Stimulated activated CD4-positive, alpha-beta T cell treated with anti-CD3 and anti-CD28 coated beads, TNF-alpha, amount 100 ng/mL, for 4 hours (primary cell): Measurements from ENCODE around the gene CFAP97.
"Not testable (repeated sequence)": the region's sequence is repeated elsewhere in the genome, so short reads cannot be mapped to it uniquely, and the experiment has no call there.

Source experiments
- DNase-seq, 3 experiments: peaks; one replicate each; pipeline ENCODE4 v3.0.0-alpha.2; 2020; ENCODE audit warnings: low read depth in 3 of 3

CFAP97 gene

GRCh38 chr4:185142912-185143600 lies 60.7 kb downstream of the CFAP97 start, which contains the start of gene SLC25A4:
TSS of gene SLC25A4 (plus strand) at chr4:185143266. CDS start at chr4:185143373, 107 bp downstream.
- peak; percentile 60 to 69 (median 66) for DNase-seq

GRCh38 chr4:185142564-185142911 lies 61.3 kb downstream of the CFAP97 start:
- DNase-seq: no peak

GRCh38 chr4:185141777-185142176 lies 62.0 kb downstream of the CFAP97 start:
- no peak for DNase-seq

- DNase-seq: no peak
Observed at GRCh38 chr4:185139736-185140135, 64.1 kb downstream of the CFAP97 start.

GRCh38 chr4:185138161-185138560 lies 65.6 kb downstream of the CFAP97 start:
- DNase-seq: no peak

- no peak for DNase-seq
Observed at GRCh38 chr4:185137233-185137925, 66.4 kb downstream of the CFAP97 start.

GRCh38 chr4:185134307-185134869 lies 69.4 kb downstream of the CFAP97 start:
- DNase-seq: no peak

GRCh38 chr4:185128272-185129119 lies 75.3 kb downstream of the CFAP97 start:
- DNase-seq: no peak

GRCh38 chr4:185127021-185127925 lies 76.5 kb downstream of the CFAP97 start:
- no peak for DNase-seq

GRCh38 chr4:185124006-185124405 lies 79.8 kb downstream of the CFAP97 start:
- DNase-seq: no peak

GRCh38 chr4:185122681-185123345 lies 81.0 kb downstream of the CFAP97 start:
- DNase-seq: no peak

GRCh38 chr4:185120631-185120946 lies 83.2 kb downstream of the CFAP97 start:
- no peak for DNase-seq

GRCh38 chr4:185119927-185120630 lies 83.7 kb downstream of the CFAP97 start:
- no peak for DNase-seq

- not testable (repeated sequence) for DNase-seq
Observed at GRCh38 chr4:185119467-185119866, 84.3 kb downstream of the CFAP97 start.

GRCh38 chr4:185118876-185119275 lies 84.9 kb downstream of the CFAP97 start:
- no peak for DNase-seq

- no peak for DNase-seq
Observed at GRCh38 chr4:185117300-185117934, 86.4 kb downstream of the CFAP97 start.

- DNase-seq: no peak
Observed at GRCh38 chr4:185115827-185116232, 88.0 kb downstream of the CFAP97 start.

GRCh38 chr4:185113340-185113739 lies 90.5 kb downstream of the CFAP97 start:
- DNase-seq: no peak

GRCh38 chr4:185112104-185112503 lies 91.7 kb downstream of the CFAP97 start:
- DNase-seq: no peak
